GM12801 (cell line): Measurements from ENCODE around the gene DIAPH2.

Experiments used
- TF ChIP-seq, protein P1 (sequence below): IDR thresholded peaks from one replicate; pipeline ENCODE4 v1.5.1; 2011; ENCODE audit warnings: control low read depth; ENCODE audit not compliant: insufficient read length; ENCODE audit errors: extremely low read depth

The DIAPH2 gene

DNA sequence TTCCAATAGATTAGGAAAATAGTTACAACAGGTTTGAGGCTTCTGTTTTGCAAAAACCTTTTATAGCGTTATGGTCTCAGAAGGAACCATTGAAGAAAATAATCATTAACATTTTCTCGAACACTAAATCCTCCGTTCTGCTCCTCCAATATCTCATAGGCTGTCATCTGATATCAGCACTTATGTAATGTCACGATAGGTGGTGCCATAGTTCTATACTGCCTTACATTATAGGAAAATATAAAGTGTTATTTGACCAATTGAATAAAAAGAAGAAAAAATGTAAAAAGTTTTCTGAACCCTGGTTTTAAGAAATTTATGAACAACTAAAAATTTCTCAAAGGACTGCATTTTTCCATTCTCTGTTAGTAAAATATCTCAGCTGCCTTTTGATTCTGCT is 490.5 kb downstream of the DIAPH2 start:
- TF ChIP-seq, protein P1, sequence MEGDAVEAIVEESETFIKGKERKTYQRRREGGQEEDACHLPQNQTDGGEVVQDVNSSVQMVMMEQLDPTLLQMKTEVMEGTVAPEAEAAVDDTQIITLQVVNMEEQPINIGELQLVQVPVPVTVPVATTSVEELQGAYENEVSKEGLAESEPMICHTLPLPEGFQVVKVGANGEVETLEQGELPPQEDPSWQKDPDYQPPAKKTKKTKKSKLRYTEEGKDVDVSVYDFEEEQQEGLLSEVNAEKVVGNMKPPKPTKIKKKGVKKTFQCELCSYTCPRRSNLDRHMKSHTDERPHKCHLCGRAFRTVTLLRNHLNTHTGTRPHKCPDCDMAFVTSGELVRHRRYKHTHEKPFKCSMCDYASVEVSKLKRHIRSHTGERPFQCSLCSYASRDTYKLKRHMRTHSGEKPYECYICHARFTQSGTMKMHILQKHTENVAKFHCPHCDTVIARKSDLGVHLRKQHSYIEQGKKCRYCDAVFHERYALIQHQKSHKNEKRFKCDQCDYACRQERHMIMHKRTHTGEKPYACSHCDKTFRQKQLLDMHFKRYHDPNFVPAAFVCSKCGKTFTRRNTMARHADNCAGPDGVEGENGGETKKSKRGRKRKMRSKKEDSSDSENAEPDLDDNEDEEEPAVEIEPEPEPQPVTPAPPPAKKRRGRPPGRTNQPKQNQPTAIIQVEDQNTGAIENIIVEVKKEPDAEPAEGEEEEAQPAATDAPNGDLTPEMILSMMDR = no peak

DNA sequence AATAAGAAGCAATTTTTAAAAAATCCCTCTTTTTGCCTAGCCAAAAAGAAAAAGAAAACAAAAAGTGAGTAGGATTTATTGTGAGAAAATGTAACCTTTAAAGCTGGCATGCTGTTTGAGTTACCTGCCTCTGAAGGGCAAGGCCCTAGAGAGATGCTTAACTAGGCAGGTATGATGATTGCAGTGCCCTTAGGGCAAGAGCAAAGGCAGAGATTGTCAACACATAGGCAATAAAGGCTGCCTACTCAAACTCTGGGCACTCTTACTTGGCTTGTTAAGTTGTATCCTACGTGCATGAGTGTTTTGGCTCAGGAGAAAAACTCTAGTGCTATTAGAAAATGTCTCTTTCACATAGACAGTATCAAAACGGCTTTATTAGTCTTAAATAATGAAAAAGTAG is 505.0 kb downstream of the DIAPH2 start:
- TF ChIP-seq, protein P1 = no peak

DNA sequence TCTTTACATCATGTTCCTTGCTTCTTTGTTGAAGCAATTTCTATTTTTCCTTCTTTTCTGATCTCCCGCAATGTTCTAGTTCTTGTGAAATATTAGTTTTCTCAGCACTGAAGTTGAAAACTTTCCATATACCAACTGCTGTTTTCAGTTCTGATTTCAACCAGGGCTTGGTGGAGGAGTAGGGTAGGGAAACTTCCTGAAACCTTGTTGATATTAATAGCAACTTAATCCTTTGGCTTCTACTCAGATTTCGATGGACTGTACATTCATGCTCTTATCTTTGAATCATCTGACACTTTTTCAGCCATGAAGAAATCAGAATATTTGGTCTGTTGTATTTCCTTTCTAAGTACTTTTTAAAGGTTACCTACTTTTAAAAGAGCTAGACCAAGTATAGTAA is 514.9 kb downstream of the DIAPH2 start:
- TF ChIP-seq, protein P1 = no peak

DNA sequence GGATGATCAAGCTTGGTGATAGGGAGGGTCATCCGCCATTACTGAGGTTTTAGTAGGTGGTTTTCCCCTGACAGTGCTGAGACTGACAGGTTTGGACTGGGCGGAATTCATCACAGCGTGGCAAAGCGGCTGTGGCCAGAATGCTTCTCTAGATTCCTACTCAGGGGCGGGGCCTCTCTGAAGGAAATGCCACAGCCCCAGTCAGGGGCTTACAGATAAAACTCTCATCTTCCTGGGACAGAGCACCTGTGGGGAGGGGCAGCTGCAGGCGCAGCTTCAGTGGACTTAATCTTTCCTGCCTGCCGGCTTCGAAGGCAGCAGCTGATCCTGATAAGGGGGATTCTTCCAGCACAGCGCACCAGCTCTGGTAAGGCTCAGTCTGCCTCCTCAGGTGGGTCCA is 515.8 kb downstream of the DIAPH2 start:
- TF ChIP-seq, protein P1 = no peak

DNA sequence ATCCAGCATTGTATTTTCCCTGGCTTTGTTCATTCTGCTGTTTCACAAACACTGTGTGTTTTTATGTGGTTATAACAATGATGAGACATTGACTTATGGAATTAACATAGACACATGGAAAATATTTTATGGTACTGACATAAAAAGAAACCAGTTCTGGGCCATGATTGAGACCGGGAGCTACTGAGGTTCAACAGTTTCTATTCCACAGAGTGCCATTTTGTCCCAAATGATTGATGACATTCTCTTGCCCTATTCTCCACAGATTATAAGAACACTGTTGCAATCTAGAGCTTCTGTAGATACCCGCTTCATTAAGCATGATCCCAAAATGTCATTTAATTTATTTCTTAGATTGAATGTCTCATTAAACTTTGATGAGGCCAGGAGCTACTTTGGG is 525.9 kb downstream of the DIAPH2 start:
- TF ChIP-seq, protein P1 = no peak

DNA sequence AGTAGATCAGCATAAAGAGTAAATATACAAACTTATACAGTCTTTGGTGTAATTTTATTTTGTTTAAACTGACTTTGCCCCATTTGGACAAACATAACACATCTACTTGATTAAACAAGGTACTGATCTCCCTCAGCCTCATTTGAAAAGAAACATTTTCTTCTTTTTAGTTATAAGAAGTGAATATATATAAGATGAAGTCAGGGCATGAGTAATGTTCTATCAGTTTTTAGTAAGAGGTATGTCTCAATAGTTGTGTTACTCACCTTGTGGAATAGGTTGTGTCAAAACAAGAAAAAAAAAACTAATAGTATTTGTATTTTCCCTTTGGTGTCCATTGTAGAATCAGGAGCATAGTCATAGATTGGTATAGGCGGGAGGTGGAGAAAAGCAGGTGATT is 526.4 kb downstream of the DIAPH2 start:
- TF ChIP-seq, protein P1 = no peak

DNA sequence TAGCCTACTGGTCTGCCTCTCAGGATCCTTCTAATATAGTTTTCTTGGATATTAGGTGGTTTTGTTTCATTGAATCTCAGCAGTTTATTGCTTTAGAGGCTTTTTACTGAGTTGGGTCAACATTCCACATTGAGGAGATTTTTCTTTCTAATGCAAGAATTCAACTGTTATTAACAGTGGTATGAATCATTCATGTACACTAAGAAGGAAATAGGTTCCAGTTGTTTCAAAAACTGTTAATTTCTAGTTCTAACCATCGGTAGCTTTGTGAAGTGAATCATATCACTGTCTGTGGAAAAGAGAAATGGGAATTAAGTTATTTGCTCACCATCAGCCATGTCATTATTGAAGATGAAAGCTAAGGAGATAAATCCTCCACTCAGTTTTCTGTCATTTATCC is 530.5 kb downstream of the DIAPH2 start:
- TF ChIP-seq, protein P1 = no peak

DNA sequence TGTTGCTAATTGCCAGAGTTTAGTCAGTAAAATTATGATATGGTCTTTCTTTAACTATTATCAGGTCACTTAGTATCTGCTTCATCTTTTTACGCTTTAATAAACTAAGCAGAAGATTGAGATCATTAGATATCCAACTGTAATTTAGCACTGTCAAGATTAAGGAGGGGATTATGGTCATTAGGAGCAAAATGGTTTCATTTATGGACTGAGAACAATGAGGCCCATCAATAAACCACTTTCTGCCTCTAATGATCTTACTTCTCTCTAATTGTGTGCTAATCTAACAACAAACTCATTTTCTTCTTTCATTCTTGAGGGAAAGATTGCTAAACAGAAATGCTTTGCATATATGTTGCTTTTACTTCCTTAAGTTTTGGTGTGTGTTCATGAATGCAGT is 539.5 kb downstream of the DIAPH2 start:
- TF ChIP-seq, protein P1 = no peak
